Activated CD8-positive, alpha-beta memory T cell treated with anti-CD3 and anti-CD28 coated beads for 1 hour (primary cell): ENCODE data around the gene ALOXE3.

Source experiments
- DNase-seq, 2 donors: peaks; one replicate each; pipeline ENCODE4 v3.0.0-alpha.2; 2020; ENCODE audit warnings: low read depth in 1 of 2; ENCODE audit errors: extremely low read depth in 1 of 2

ALOXE3 gene

GRCh38 chr17:8117980-8118768 lies at the start of gene ALOXE3:
TSS of gene ALOXE3 (minus strand) at chr17:8118514. CDS start at chr17:8117990, 524 bp downstream.
- no peak for DNase-seq

GRCh38 chr17:8167526-8167925 lies 49.2 kb upstream of the ALOXE3 start:
- DNase-seq: no peak

- no peak for DNase-seq
Measured at GRCh38 chr17:8166731-8167130, 48.4 kb upstream of the ALOXE3 start.

- DNase-seq: no peak
Measured at GRCh38 chr17:8164815-8165131, 46.5 kb upstream of the ALOXE3 start.

GRCh38 chr17:8163978-8164814 lies 45.9 kb upstream of the ALOXE3 start:
- peak in 1 of 2 donors; percentile 53 for DNase-seq

GRCh38 chr17:8162997-8163977 lies 45.0 kb upstream of the ALOXE3 start:
- DNase-seq: no peak

- peak in 1 of 2 donors; percentile 79 for DNase-seq
Measured at GRCh38 chr17:8162233-8162996, 44.1 kb upstream of the ALOXE3 start, which contains the start of gene VAMP2. TSS of gene VAMP2 (minus strand) at chr17:8162948. CDS start at chr17:8162879, 69 bp downstream.

- no peak for DNase-seq
Measured at GRCh38 chr17:8161289-8162232, 43.2 kb upstream of the ALOXE3 start.

- DNase-seq: no peak
Measured at GRCh38 chr17:8160741-8161221, 42.5 kb upstream of the ALOXE3 start.

GRCh38 chr17:8160224-8160577 lies 41.9 kb upstream of the ALOXE3 start:
- DNase-seq: no peak

GRCh38 chr17:8159459-8160223 lies 41.3 kb upstream of the ALOXE3 start:
- DNase-seq: no peak

GRCh38 chr17:8159032-8159400 lies 40.7 kb upstream of the ALOXE3 start:
- no peak for DNase-seq

- DNase-seq: peak in 1 of 2 donors; percentile 72
Measured at GRCh38 chr17:8158267-8159031, 40.1 kb upstream of the ALOXE3 start.

- peak; percentile 99 to 100 for DNase-seq
Measured at GRCh38 chr17:8156246-8156992, 38.1 kb upstream of the ALOXE3 start.

GRCh38 chr17:8155996-8156245 lies 37.6 kb upstream of the ALOXE3 start:
- DNase-seq: no peak

GRCh38 chr17:8155231-8155995 lies 37.1 kb upstream of the ALOXE3 start:
- no peak for DNase-seq
